Sigmoid colon (tissue), 7 donors: ENCODE measurements around the gene RAPGEF5. TPM values are rescaled to one million over a fixed set of nuclear protein-coding genes. Genes with fewer than 3 reads are reported as not detected.

ENCODE experiments used
- DNase-seq: peaks from one replicate; pipeline ENCODE4 v3.0.0-alpha.2; 2019
- H3K27ac ChIP-seq, 4 donors: fragments of 200-600 bp; sonication (generic); one replicate each; pipeline ENCODE4 v1.5.1; 2016 to 2019; ENCODE audit warnings: mild to moderate bottlenecking in 1 of 4
- H3K27me3 ChIP-seq, 3 donors: fragments of 200-600 bp; sonication (generic); one replicate each; pipeline ENCODE4 v1.5.1; 2019; ENCODE audit warnings: mild to moderate bottlenecking in 1 of 3
- H3K36me3 ChIP-seq, 4 donors: fragments of 200-600 bp; sonication (generic); one replicate each; pipeline ENCODE4 v1.5.1; 2016 to 2019
- H3K4me1 ChIP-seq, 4 donors: fragments of 200-600 bp; sonication (generic); one replicate each; pipeline ENCODE4 v1.5.1; 2017 to 2019
- H3K4me3 ChIP-seq, 4 donors: fragments of 200-600 bp; sonication (generic); one replicate each; pipeline ENCODE4 v1.5.1; 2017 to 2019; ENCODE audit warnings: mild to moderate bottlenecking in 2 of 4, moderate library complexity in 1 of 4
- H3K9me3 ChIP-seq, 4 donors: fragments of 200-600 bp in 3 of 4; sonication (generic) in 3 of 4; one replicate each; pipeline versions ENCODE4 v1.5.1 to v1.6.1; 2013 to 2019
- EP300 ChIP-seq, 4 donors: sonication (generic); formaldehyde crosslinking; IDR thresholded peaks; one replicate each; pipeline ENCODE4 v1.6.1; 2017; ENCODE audit warnings: antibody characterized with exemption in 4 of 4
- POLR2A ChIP-seq, 2 donors: fragments of 450-650 bp; IDR thresholded peaks; one replicate each; pipeline ENCODE4 v1.6.1; 2016; ENCODE audit warnings: antibody characterized with exemption in 2 of 2, mild to moderate bottlenecking in 2 of 2, moderate library complexity in 2 of 2
- POLR2AphosphoS5 ChIP-seq, 4 donors: sonication (generic); formaldehyde crosslinking; IDR thresholded peaks; one replicate each; pipeline ENCODE4 v1.6.1; 2017; ENCODE audit warnings: antibody characterized with exemption in 4 of 4
- WGBS, 2 donors: extraction: QIAGEN DNeasy Blood & Tissue Kit; methylation state at CpG; one replicate each; pipeline ENCODE4 v1.1.7; 2013; 5-methylcytosine and 5-hydroxymethylcytosine counted together
- intact Hi-C: fragments of 100-400 bp; cut with DNase I; formaldehyde crosslinking; loops from one replicate; pipeline ENCODE4 v1.15.1; 2023
- polyA plus RNA-seq, 3 donors: library from polyadenylated mRNA; stranded (reverse); fragments of 200-250 nt; gene quantifications; one replicate each; pipeline ENCODE4 v1.2.3, GENCODE V29; 2013
- total RNA-seq, 4 donors: library from RNA; depleted of rRNA; stranded (reverse); fragments of >200 nt; gene quantifications; one replicate each; pipeline ENCODE4 v1.1.0, GENCODE V29; 2016
- TF ChIP-seq, protein P1 (sequence below), 4 experiments: fragments of 450-650 bp in 3 of 4; fragments of 200-600 bp in 1 of 4; IDR thresholded peaks; one replicate each; pipeline ENCODE4 v1.5.1; 2016 to 2019; ENCODE audit warnings: antibody characterized with exemption in 4 of 4, mild to moderate bottlenecking in 3 of 4, moderate library complexity in 2 of 4
- donor health status: healthy with polysubstance abuse.
- donor health status: Bipolar disorder and iron deficiency.
- donor health status: healthy.

Gene RAPGEF5
- total and polyA plus RNA-seq, 7 donors = 6.0 to 17.9 (median 12.6) TPM

DNA sequence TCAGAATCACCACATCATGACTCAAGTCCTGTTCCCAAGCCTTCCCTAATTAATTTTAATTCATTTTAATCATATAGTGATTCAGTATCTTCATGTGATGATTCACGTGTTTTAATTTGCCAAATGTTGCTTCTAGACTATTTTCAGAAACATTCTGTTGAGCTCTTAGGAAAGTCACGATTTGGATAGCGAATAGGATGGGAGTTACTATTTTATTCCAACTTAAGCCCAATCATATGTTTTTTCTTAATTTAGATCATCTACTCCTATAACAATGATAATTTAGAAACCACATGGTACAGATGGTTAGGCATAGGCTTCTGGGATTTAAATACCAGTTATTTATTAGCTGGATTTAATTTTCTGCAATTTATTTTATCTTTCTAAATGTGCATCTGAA, 49.1 kb downstream of the RAPGEF5 start:
- Histone ChIP-seq H3K4me1 (no peaks in the 10 kb centered on the region), H3K4me3 (no peak overlapping the region), H3K27me3 (no peaks in the 10 kb centered on the region), H3K36me3 (no peaks in the 10 kb centered on the region), H3K27ac (no peak overlapping the region), H3K9me3 (peaks cover 0 to 4% (median 0%) of the 10 kb centered on the region in 4 donors)
- no peak for DNase-seq
- WGBS, 2 donors = 93 to 95% methylated on average over 3 of the region's 3 CpGs
- intact Hi-C loops = no loop called here
- TF ChIP-seq POLR2A (IDR thresholded peaks at IDR 0.05) = no peak
- TF ChIP-seq EP300 (IDR thresholded peaks at IDR 0.05) = no peak
- TF ChIP-seq POLR2AphosphoS5 (IDR thresholded peaks at IDR 0.05) = no peak
- TF ChIP-seq, protein P1, sequence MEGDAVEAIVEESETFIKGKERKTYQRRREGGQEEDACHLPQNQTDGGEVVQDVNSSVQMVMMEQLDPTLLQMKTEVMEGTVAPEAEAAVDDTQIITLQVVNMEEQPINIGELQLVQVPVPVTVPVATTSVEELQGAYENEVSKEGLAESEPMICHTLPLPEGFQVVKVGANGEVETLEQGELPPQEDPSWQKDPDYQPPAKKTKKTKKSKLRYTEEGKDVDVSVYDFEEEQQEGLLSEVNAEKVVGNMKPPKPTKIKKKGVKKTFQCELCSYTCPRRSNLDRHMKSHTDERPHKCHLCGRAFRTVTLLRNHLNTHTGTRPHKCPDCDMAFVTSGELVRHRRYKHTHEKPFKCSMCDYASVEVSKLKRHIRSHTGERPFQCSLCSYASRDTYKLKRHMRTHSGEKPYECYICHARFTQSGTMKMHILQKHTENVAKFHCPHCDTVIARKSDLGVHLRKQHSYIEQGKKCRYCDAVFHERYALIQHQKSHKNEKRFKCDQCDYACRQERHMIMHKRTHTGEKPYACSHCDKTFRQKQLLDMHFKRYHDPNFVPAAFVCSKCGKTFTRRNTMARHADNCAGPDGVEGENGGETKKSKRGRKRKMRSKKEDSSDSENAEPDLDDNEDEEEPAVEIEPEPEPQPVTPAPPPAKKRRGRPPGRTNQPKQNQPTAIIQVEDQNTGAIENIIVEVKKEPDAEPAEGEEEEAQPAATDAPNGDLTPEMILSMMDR (IDR thresholded peaks at IDR 0.05) = no peak

DNA sequence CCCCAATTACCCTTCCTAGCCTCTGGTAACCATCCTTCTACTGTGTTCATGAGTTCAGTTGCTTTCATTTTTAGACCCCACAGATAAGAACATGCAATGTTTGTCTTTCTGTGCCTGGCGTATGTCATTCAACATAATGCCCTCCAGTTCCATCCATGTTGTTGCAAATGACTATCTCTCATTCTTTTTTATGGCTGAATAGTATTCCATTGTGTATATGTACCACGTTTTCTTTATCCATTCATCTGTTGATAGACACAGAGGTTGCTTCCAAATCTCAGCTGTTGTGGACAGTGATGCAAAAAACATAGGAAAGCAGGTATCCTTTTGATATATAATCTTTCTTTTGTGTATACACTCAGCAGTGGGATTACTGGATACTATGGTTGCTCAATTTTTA, 51.2 kb downstream of the RAPGEF5 start:
- peaks cover 0 to 4% (median 0%) of the 10 kb centered on the region in 4 donors for H3K9me3 ChIP-seq
- TF ChIP-seq POLR2A (IDR thresholded peaks at IDR 0.05) (no peak), POLR2AphosphoS5 (IDR thresholded peaks at IDR 0.05) (no peak), EP300 (IDR thresholded peaks at IDR 0.05) (no peak)
- TF ChIP-seq, protein P1 (IDR thresholded peaks at IDR 0.05) = no peak
- no peak overlapping the region for H3K4me3 ChIP-seq
- no peaks in the 10 kb centered on the region for H3K27me3 ChIP-seq
- H3K27ac ChIP-seq = no peak overlapping the region
- H3K4me1 ChIP-seq = no peaks in the 10 kb centered on the region
- no peaks in the 10 kb centered on the region for H3K36me3 ChIP-seq
- 93% methylated on average over 2 of the region's 2 CpGs for WGBS, 2 donors
- no peak for DNase-seq
- intact Hi-C loops = no loop called here

GRCh38 chr7:22302951-22303423, 54.0 kb downstream of the RAPGEF5 start:
- Histone ChIP-seq H3K27me3 (no peaks in the 10 kb centered on the region), H3K4me3 (no peak overlapping the region), H3K36me3 (no peaks in the 10 kb centered on the region), H3K9me3 (peaks cover 0 to 4% (median 0%) of the 10 kb centered on the region in 4 donors), H3K27ac (no peak overlapping the region), H3K4me1 (no peaks in the 10 kb centered on the region)
- WGBS, 2 donors = 74 to 89% methylated on average over 1 of the region's 1 CpG
- DNase-seq = no peak
- intact Hi-C loops = no loop called here
- TF ChIP-seq POLR2AphosphoS5 (IDR thresholded peaks at IDR 0.05) (no peak), EP300 (IDR thresholded peaks at IDR 0.05) (no peak), POLR2A (IDR thresholded peaks at IDR 0.05) (no peak)
- TF ChIP-seq, protein P1 (IDR thresholded peaks at IDR 0.05) = no peak

- 95 to 97% methylated on average over 2 of the region's 2 CpGs for WGBS, 2 donors
- DNase-seq = no peak
- TF ChIP-seq, protein P1 (IDR thresholded peaks at IDR 0.05) = no peak
- TF ChIP-seq POLR2AphosphoS5 (IDR thresholded peaks at IDR 0.05) (no peak), EP300 (IDR thresholded peaks at IDR 0.05) (no peak), POLR2A (IDR thresholded peaks at IDR 0.05) (no peak)
- Histone ChIP-seq H3K4me3 (no peak overlapping the region), H3K9me3 (peaks cover 0 to 4% (median 0%) of the 10 kb centered on the region in 4 donors), H3K27ac (no peak overlapping the region), H3K4me1 (no peaks in the 10 kb centered on the region), H3K36me3 (no peaks in the 10 kb centered on the region), H3K27me3 (no peaks in the 10 kb centered on the region)
- intact Hi-C loops = no loop called here
Measured at GRCh38 chr7:22302193-22302592, 54.8 kb downstream of the RAPGEF5 start.

DNA sequence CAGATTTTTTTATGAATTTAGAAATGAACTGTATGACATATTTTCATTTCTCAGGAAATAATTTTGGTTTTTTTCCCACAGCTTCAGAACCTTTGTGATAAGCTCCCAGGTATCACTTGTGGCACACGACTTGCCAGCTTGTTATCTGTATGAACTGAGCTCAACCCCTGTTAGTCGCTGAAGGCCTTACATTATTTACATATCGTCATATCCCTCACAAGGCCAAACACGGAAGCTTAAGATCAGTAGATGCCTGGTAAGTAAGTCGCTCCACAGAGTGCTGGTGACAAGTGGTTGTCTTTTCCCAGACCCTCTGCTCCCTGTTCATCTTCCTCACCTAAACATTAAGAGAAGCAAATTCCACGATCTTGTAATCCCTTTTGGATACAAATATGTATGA, 55.2 kb downstream of the RAPGEF5 start:
- DNase-seq = no peak

More for the DNA sequence above, 55.2 kb downstream of the RAPGEF5 start:
- TF ChIP-seq POLR2A (IDR thresholded peaks at IDR 0.05) = no peak
- TF ChIP-seq, protein P1 (IDR thresholded peaks at IDR 0.05) = no peak
- no peak for TF ChIP-seq POLR2AphosphoS5 (IDR thresholded peaks at IDR 0.05)
- no peak for TF ChIP-seq EP300 (IDR thresholded peaks at IDR 0.05)
- H3K4me3 ChIP-seq = no peak overlapping the region
- intact Hi-C loops = no loop called here
- H3K36me3 ChIP-seq = no peaks in the 10 kb centered on the region
- peaks cover 0 to 4% (median 0%) of the 10 kb centered on the region in 4 donors for H3K9me3 ChIP-seq
- no peak overlapping the region for H3K27ac ChIP-seq
- no peaks in the 10 kb centered on the region for H3K4me1 ChIP-seq
- H3K27me3 ChIP-seq = no peaks in the 10 kb centered on the region
- WGBS, 2 donors = 83 to 89% methylated on average over 6 of the region's 6 CpGs
